HEK293 (cell line): ENCODE measurements around the gene KLF7.

ENCODE experiments used
- CTCF ChIA-PET: fragments of 350-600 bp; formaldehyde crosslinking; extraction: SDS; loops from one replicate; lab custom pipeline; 2021; ENCODE audit warnings: antibody characterized with exemption; lab: Yijun Ruan, JAX
- POLR2A ChIA-PET: fragments of 300-600 bp; formaldehyde crosslinking; extraction: SDS; loops from one replicate; lab custom pipeline; 2020; ENCODE audit warnings: antibody characterized with exemption, inconsistent platforms; lab: Yijun Ruan, JAX
- H3K27ac ChIP-seq: fragments of 200-500 bp; sonication (Bioruptor generic); 2 replicates; pipeline ENCODE4 v1.5.1; 2014; ENCODE audit warnings: low read depth, low read length, control low read depth, inconsistent platforms; ENCODE audit errors: extremely low read depth
- H3K36me3 ChIP-seq, 2 experiments: fragments of 200-500 bp in 1 of 2; sonication (Bioruptor generic) in 1 of 2; 1 replicate in 1 of 2; 2 replicates in 1 of 2; pipeline ENCODE4 v1.5.1; 2014 to 2017; ENCODE audit warnings: inconsistent platforms in 2 of 2, low read length in 2 of 2; ENCODE audit not compliant: control insufficient read depth in 2 of 2, insufficient read depth in 1 of 2
- H3K4me1 ChIP-seq: fragments of 200-500 bp; sonication (Bioruptor generic); 2 replicates; pipeline ENCODE4 v1.5.1; 2014; ENCODE audit warnings: mild to moderate bottlenecking, low read length, inconsistent platforms; ENCODE audit not compliant: control insufficient read depth, insufficient read depth
- H3K4me3 ChIP-seq: 2 replicates; pipeline ENCODE4 v1.5.1; 2011; ENCODE audit warnings: low read depth, mild to moderate bottlenecking, control low read depth, low read length, moderate library complexity
- H3K9me3 ChIP-seq: fragments of 200-500 bp; sonication (Bioruptor generic); 2 replicates; pipeline ENCODE4 v1.5.1; 2014; ENCODE audit warnings: low read depth, low read length, inconsistent platforms; ENCODE audit not compliant: control insufficient read depth, insufficient read depth
- FEZF1 ChIP-seq: fragments of 450-650 bp; formaldehyde crosslinking; IDR thresholded peaks from 2 replicates; pipeline ENCODE4 v1.5.1; 2016; ENCODE audit warnings: missing biosample characterization, missing genetic modification characterization
- KLF16 ChIP-seq: fragments of 450-650 bp; formaldehyde crosslinking; IDR thresholded peaks from 2 replicates; pipeline ENCODE4 v1.5.1; 2017; ENCODE audit warnings: missing biosample characterization, missing genetic modification characterization
- MEIS1 ChIP-seq: sonication (generic); formaldehyde crosslinking; IDR thresholded peaks from 2 replicates; pipeline ENCODE4 v1.8.1; 2022; ENCODE audit warnings: missing genetic modification reagents, mild to moderate bottlenecking, borderline replicate concordance
- SALL2 ChIP-seq: fragments of 450-650 bp; formaldehyde crosslinking; IDR thresholded peaks from 2 replicates; pipeline ENCODE4 v1.5.0; 2017; ENCODE audit warnings: missing biosample characterization, mild to moderate bottlenecking, missing genetic modification characterization, borderline replicate concordance
- TRIM28 ChIP-seq: IDR thresholded peaks from 2 replicates; pipeline ENCODE4 v1.6.1; 2011; ENCODE audit warnings: low read length, control low read depth, borderline replicate concordance
- WT1 ChIP-seq: fragments of 450-650 bp; formaldehyde crosslinking; IDR thresholded peaks from 2 replicates; pipeline ENCODE4 v1.5.1; 2016; ENCODE audit warnings: missing biosample characterization, missing genetic modification characterization
- YY1 ChIP-seq: fragments of 450-650 bp; formaldehyde crosslinking; IDR thresholded peaks from 2 replicates; pipeline ENCODE4 v1.5.1; 2018; ENCODE audit warnings: missing biosample characterization, missing genetic modification characterization
- ZBTB49 ChIP-seq: fragments of 450-650 bp; formaldehyde crosslinking; IDR thresholded peaks from 2 replicates; pipeline ENCODE4 v1.5.1; 2016; ENCODE audit warnings: missing biosample characterization, missing genetic modification characterization, low read depth
- ZNF114 ChIP-seq: fragments of 450-650 bp; formaldehyde crosslinking; IDR thresholded peaks from 2 replicates; pipeline ENCODE4 v1.5.0; 2017; ENCODE audit warnings: missing biosample characterization, missing genetic modification characterization
- ZNF184 ChIP-seq: fragments of 450-650 bp; IDR thresholded peaks from 2 replicates; pipeline ENCODE4 v1.5.1; 2018; ENCODE audit warnings: missing biosample characterization, mild to moderate bottlenecking, missing genetic modification characterization
- ZNF223 ChIP-seq: fragments of 450-650 bp; formaldehyde crosslinking; IDR thresholded peaks from 2 replicates; pipeline ENCODE4 v1.5.1; 2016; ENCODE audit warnings: missing biosample characterization, missing genetic modification characterization
- ZNF26 ChIP-seq: fragments of 450-650 bp; formaldehyde crosslinking; IDR thresholded peaks from 2 replicates; pipeline ENCODE4 v1.5.1; 2016; ENCODE audit warnings: missing biosample characterization, missing genetic modification characterization
- ZNF280D ChIP-seq: fragments of 450-650 bp; formaldehyde crosslinking; IDR thresholded peaks from 2 replicates; pipeline ENCODE4 v1.5.1; 2016; ENCODE audit warnings: missing biosample characterization, missing genetic modification characterization
- ZNF354C ChIP-seq: fragments of 450-650 bp; formaldehyde crosslinking; IDR thresholded peaks from 2 replicates; pipeline ENCODE4 v1.5.1; 2016; ENCODE audit warnings: missing biosample characterization, missing genetic modification characterization, low read depth, borderline replicate concordance
- ZNF48 ChIP-seq: fragments of 450-650 bp; formaldehyde crosslinking; IDR thresholded peaks from 2 replicates; pipeline ENCODE4 v1.5.1; 2016; ENCODE audit warnings: missing biosample characterization, missing genetic modification characterization
- ZNF530 ChIP-seq: fragments of 450-650 bp; formaldehyde crosslinking; IDR thresholded peaks from 2 replicates; pipeline ENCODE4 v1.5.1; 2016; ENCODE audit warnings: low read depth, missing biosample characterization, missing genetic modification characterization
- ZNF555 ChIP-seq: fragments of 450-650 bp; formaldehyde crosslinking; conservative IDR thresholded peaks from 2 replicates; pipeline ENCODE4 v1.5.1; 2017; ENCODE audit warnings: missing biosample characterization, mild to moderate bottlenecking, missing genetic modification characterization, inconsistent platforms
- ZNF580 ChIP-seq: fragments of 450-650 bp; formaldehyde crosslinking; IDR thresholded peaks from 2 replicates; pipeline ENCODE4 v1.5.1; 2016; ENCODE audit warnings: missing biosample characterization, missing genetic modification characterization
- ZNF654 ChIP-seq: fragments of 450-650 bp; formaldehyde crosslinking; IDR thresholded peaks from 2 replicates; pipeline ENCODE4 v1.5.1; 2016; ENCODE audit warnings: low read depth, missing biosample characterization, missing genetic modification characterization
- ZNF670 ChIP-seq: fragments of 450-650 bp; formaldehyde crosslinking; IDR thresholded peaks from 2 replicates; pipeline ENCODE4 v1.5.1; 2016; ENCODE audit warnings: missing biosample characterization, missing genetic modification characterization, low read depth
- ZNF692 ChIP-seq: fragments of 450-650 bp; formaldehyde crosslinking; IDR thresholded peaks from 2 replicates; pipeline ENCODE4 v1.5.1; 2016; ENCODE audit warnings: missing biosample characterization, missing genetic modification characterization
- ZNF747 ChIP-seq: fragments of 450-650 bp; formaldehyde crosslinking; IDR thresholded peaks from 2 replicates; pipeline ENCODE4 v1.5.1; 2016; ENCODE audit warnings: missing biosample characterization, missing genetic modification characterization

Gene KLF7

GRCh38 chr2:207066166-207066565 lies 99.6 kb downstream of the KLF7 start:
- TF ChIP-seq ZNF747 (tag by site-specific recombination) (no peak), ZNF184 (tag by site-specific recombination) (no peak), ZNF223 (tag by site-specific recombination) (no peak), ZNF26 (tag by site-specific recombination) (no peak), ZNF692 (tag by site-specific recombination) (no peak), ZNF530 (tag by site-specific recombination) (no peak), ZNF654 (tag by site-specific recombination) (no peak), ZNF555 (tag by site-specific recombination) (no peak), SALL2 (tag by site-specific recombination) (no peak)
- TF ChIP-seq, all 188 proteins: peak for 0
- Histone ChIP-seq H3K4me3 (no peak overlapping the region), H3K36me3 (no peaks in the 10 kb centered on the region), H3K4me1 (no peaks in the 10 kb centered on the region), H3K9me3 (no peaks in the 10 kb centered on the region), H3K27ac (no peak overlapping the region)
- POLR2A ChIA-PET, result no interaction called here
- CTCF ChIA-PET, result no interaction called here

- no peak for TF ChIP-seq ZNF580 (tag by site-specific recombination)
- TF ChIP-seq ZNF114, result no peak
- TF ChIP-seq KLF16 (tag by site-specific recombination), result no peak
- no peak for TF ChIP-seq WT1 (tag by site-specific recombination)
- no peak for TF ChIP-seq YY1 (tag by site-specific recombination)
- Histone ChIP-seq H3K9me3 (no peaks in the 10 kb centered on the region), H3K36me3 (no peaks in the 10 kb centered on the region), H3K4me3 (no peak overlapping the region), H3K27ac (no peak overlapping the region), H3K4me1 (no peaks in the 10 kb centered on the region)
- ChIA-PET CTCF (interaction anchor here (0.6 kb wide), 1 partner anchor 263 kb away, joined by 3 read pairs; no protein-coding TSS in a partner anchor), POLR2A (no interaction called here)
These were observed 101.5 kb downstream of the KLF7 start for GRCh38 chr2:207064128-207064690.

GRCh38 chr2:207061181-207061580 lies 104.6 kb downstream of the KLF7 start:
- no peaks in the 10 kb centered on the region for H3K4me1 ChIP-seq
- H3K27ac ChIP-seq, result no peak overlapping the region
- no peaks in the 10 kb centered on the region for H3K36me3 ChIP-seq
- no peaks in the 10 kb centered on the region for H3K9me3 ChIP-seq
- no peak for TF ChIP-seq ZNF280D
- TF ChIP-seq ZBTB49 (tag by site-specific recombination), result no peak
- no peak for TF ChIP-seq MEIS1
- TF ChIP-seq ZNF48 (tag by site-specific recombination), result no peak
- no peak for TF ChIP-seq ZNF354C (tag by site-specific recombination)
- no peak for TF ChIP-seq FEZF1
- no peak for TF ChIP-seq TRIM28
- no peak for TF ChIP-seq ZNF670 (tag by site-specific recombination)
- TF ChIP-seq, all 188 proteins: peak for 0
- H3K4me3 ChIP-seq, result no peak overlapping the region
- ChIA-PET CTCF (interaction anchor here (0.6 kb wide), 1 partner anchor 65 kb away, joined by 4 read pairs; no protein-coding TSS in a partner anchor), POLR2A (no interaction called here)
